CD8-positive, alpha-beta memory T cell (primary cell): ENCODE measurements around the gene ACKR2. TPM values are rescaled to one million over a fixed set of nuclear protein-coding genes. Genes with fewer than 3 reads are reported as not detected.

Source experiments
- CTCF ChIA-PET: fragments of 350-600 bp; sonication (Branson Sonifier 250); formaldehyde crosslinking; loops from one replicate; lab custom pipeline; 2021; ENCODE audit warnings: antibody characterized with exemption; lab: Charles Lee
- POLR2A ChIA-PET: fragments of 350-600 bp; sonication (Branson Sonifier 250); formaldehyde crosslinking; loops from one replicate; lab custom pipeline; 2021; ENCODE audit warnings: antibody characterized with exemption; lab: Charles Lee
- DNase-seq, 5 donors: peaks; one replicate each; pipeline versions ENCODE4 v3.0.0 to v3.0.0-alpha.2; 2020 to 2022; ENCODE audit warnings: mixed read lengths in 1 of 5
- H3K27ac ChIP-seq: one replicate; pipeline ENCODE4 v1.7.0; 2013; ENCODE audit warnings: low read depth, mild to moderate bottlenecking, low read length, moderate library complexity
- H3K27me3 ChIP-seq: 2 replicates; pipeline ENCODE4 v1.7.0; 2013; ENCODE audit warnings: low read length, mild to moderate bottlenecking; ENCODE audit not compliant: insufficient read depth, poor library complexity, severe bottlenecking
- H3K36me3 ChIP-seq: 2 replicates; pipeline ENCODE4 v1.7.0; 2013; ENCODE audit warnings: mild to moderate bottlenecking, low read length, moderate library complexity; ENCODE audit not compliant: insufficient read depth
- H3K4me1 ChIP-seq: 2 replicates; pipeline ENCODE4 v1.7.0; 2013; ENCODE audit warnings: mild to moderate bottlenecking, low read length, moderate library complexity; ENCODE audit not compliant: insufficient read depth
- H3K4me3 ChIP-seq: 2 replicates; pipeline ENCODE4 v1.7.0; 2013; ENCODE audit warnings: mild to moderate bottlenecking, low read length
- H3K9me3 ChIP-seq: 2 replicates; pipeline ENCODE4 v1.7.0; 2013; ENCODE audit warnings: mild to moderate bottlenecking, low read length
- H3K27ac Mint-ChIP-seq, 8 donors: one replicate each; pipeline ENCODE4 v1.8.0; 2020 to 2021; ENCODE audit warnings: mixed read lengths in 8 of 8, mild to moderate bottlenecking in 6 of 8, inconsistent platforms in 3 of 8, moderate library complexity in 3 of 8
- H3K27me3 Mint-ChIP-seq, 2 donors: one replicate each; pipeline ENCODE4 v1.8.0; 2020 to 2021; ENCODE audit warnings: mixed read lengths in 2 of 2, mild to moderate bottlenecking in 1 of 2, moderate library complexity in 1 of 2
- H3K36me3 Mint-ChIP-seq, 3 donors: one replicate each; pipeline ENCODE4 v1.8.0; 2020 to 2021; ENCODE audit warnings: mixed read lengths in 3 of 3, inconsistent platforms in 1 of 3, mild to moderate bottlenecking in 1 of 3
- H3K4me1 Mint-ChIP-seq, 3 donors: one replicate each; pipeline ENCODE4 v1.8.0; 2020 to 2021; ENCODE audit warnings: mixed read lengths in 3 of 3, inconsistent platforms in 1 of 3, mild to moderate bottlenecking in 1 of 3
- H3K4me3 Mint-ChIP-seq, 7 donors: one replicate each; pipeline ENCODE4 v1.8.0; 2020 to 2021; ENCODE audit warnings: mixed read lengths in 7 of 7, mild to moderate bottlenecking in 6 of 7, moderate library complexity in 4 of 7, inconsistent platforms in 2 of 7
- H3K9me3 Mint-ChIP-seq, 5 donors: one replicate each; pipeline ENCODE4 v1.8.0; 2020 to 2022; ENCODE audit warnings: mixed read lengths in 5 of 5, mild to moderate bottlenecking in 3 of 5, moderate library complexity in 2 of 5, inconsistent platforms in 1 of 5
- polyA plus RNA-seq: library from polyadenylated mRNA; unstranded; fragments of 300-500 nt; fragmentation: Illumina TruSeq; gene quantifications from one replicate; pipeline ENCODE4 v1.2.3, GENCODE V29; 2021
- total RNA-seq, 2 experiments: library from RNA; stranded (reverse); gene quantifications; one replicate each; pipeline ENCODE4 v1.2.3, GENCODE V29; 2021

The ACKR2 gene
- total and polyA plus RNA-seq, 3 experiments from 2014 or later: 0.20 to 0.92 TPM; not detected in 1

DNA sequence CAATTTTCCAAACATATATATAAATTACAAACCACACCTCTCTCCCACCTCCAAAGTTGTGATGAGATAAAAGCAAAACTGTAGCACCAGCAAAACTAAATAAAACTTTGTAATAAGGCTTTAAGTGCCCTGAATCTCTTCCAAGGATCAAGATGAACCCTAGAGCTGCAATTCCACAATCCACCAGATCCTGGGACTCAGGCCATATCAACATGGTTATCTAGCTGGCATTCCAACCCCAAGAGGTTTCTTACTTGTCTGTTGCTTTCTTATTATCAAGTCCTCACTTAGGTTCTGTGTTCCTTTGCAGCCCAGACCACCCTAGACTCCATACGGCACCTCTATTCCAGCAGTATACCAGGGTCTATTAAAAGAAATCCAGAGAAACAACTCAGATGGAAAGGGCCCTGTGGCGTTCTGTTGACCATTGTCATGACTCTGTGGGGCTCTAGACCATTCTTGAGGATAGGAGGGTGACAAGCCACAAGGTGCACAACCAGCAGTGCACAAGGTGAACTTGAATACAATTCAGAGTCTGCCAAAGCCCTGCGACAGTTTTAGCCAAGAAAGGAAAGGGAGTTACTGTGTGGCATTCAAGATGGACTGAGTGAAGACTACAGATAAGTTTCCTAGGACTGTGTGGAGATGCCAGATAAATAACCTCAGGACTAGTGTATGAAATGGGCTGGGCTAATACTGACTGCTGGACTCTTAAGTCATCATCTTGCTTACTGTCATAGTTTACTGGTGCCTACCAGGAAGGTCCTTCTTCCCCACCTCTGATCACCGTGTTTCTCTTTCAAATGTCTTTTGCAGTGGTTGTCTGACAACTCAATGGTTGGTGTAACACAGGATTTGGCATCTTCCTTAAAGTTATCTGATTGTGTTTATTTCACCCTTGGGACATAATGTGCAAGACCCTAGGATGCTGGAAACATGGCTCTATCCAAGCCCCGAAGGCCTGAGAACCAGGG is 27.2 kb downstream of the ACKR2 start:
- H3K4me1 ChIP-seq: no peaks in the 10 kb centered on the region
- H3K9me3 ChIP-seq: no peaks in the 10 kb centered on the region
- H3K27ac ChIP-seq: no peak overlapping the region
- H3K27me3 ChIP-seq: no peaks in the 10 kb centered on the region
- Mint-ChIP-seq H3K27me3 (peaks cover 5 to 15% of the 10 kb centered on the region in 2 donors), H3K27ac (no peak overlapping the region), H3K4me1 (peaks cover 2 to 7% (median 3%) of the 10 kb centered on the region in 3 donors), H3K9me3 (no peaks in the 10 kb centered on the region), H3K4me3 (no peak overlapping the region), H3K36me3 (no peaks in the 10 kb centered on the region)
- ChIA-PET POLR2A (no interaction called here), CTCF (no interaction called here)
- H3K4me3 ChIP-seq: no peak overlapping the region
- DNase-seq: no peak
- no peaks in the 10 kb centered on the region for H3K36me3 ChIP-seq

DNA sequence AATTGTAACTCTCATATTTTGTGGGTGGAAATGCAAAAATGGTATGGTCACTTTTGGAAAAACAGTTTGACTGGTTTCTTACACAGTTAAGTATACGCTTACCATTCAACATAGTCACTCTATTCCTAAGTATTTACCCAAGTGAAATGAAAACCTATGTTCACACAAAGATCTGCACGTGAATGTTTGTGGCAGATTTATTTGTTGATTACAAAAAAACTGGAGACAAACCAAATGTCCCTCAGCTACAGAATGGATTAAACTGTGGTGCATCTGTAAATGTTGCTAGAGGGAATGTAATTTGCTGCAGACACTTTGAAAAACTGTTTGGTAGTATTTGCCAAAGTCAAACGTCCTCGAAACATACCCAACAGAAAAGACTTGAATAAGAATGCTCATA is 29.3 kb downstream of the ACKR2 start:
- Histone ChIP-seq H3K9me3 (no peaks in the 10 kb centered on the region), H3K27ac (no peak overlapping the region), H3K27me3 (no peaks in the 10 kb centered on the region), H3K4me1 (no peaks in the 10 kb centered on the region), H3K4me3 (no peak overlapping the region), H3K36me3 (no peaks in the 10 kb centered on the region)
- Mint-ChIP-seq H3K9me3 (no peaks in the 10 kb centered on the region), H3K4me1 (peaks cover 0 to 5% (median 0%) of the 10 kb centered on the region in 3 donors), H3K36me3 (no peaks in the 10 kb centered on the region), H3K27ac (no peak overlapping the region), H3K4me3 (no peak overlapping the region), H3K27me3 (peaks cover 5 to 15% of the 10 kb centered on the region in 2 donors)
- no peak for DNase-seq
- ChIA-PET POLR2A (no interaction called here), CTCF (interaction anchor here (1.1 to 1.4 kb wide), 2 partner anchors 23 to 50 kb away, joined by 3 to 4 read pairs; no protein-coding TSS in a partner anchor)

DNA sequence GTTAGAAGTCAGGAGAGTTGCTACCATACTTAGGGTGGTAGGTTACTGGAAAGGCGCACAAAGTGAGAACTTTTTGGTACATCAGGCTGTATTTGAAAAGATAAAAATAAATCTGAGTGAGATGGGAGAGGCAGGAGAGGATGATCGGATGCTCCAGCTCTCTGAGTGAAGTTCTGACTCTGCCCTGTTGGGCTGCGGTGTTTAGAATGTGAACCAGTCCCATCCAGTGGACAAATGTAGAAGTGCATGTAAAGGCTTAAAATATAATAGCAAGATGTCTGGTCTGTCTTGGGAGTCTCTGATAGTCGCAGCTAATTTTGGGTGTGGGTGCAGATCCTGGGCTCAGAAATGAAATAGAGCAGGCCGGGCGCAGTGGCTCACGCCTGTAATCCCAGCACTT is 30.4 kb downstream of the ACKR2 start:
- Histone ChIP-seq H3K27me3 (no peaks in the 10 kb centered on the region), H3K9me3 (no peaks in the 10 kb centered on the region), H3K4me3 (no peak overlapping the region), H3K36me3 (no peaks in the 10 kb centered on the region), H3K4me1 (no peaks in the 10 kb centered on the region), H3K27ac (no peak overlapping the region)
- Mint-ChIP-seq H3K27me3 (peaks cover 5 to 15% of the 10 kb centered on the region in 2 donors), H3K4me1 (peaks cover 0 to 5% (median 0%) of the 10 kb centered on the region in 3 donors), H3K4me3 (no peak overlapping the region), H3K36me3 (no peaks in the 10 kb centered on the region), H3K9me3 (no peaks in the 10 kb centered on the region), H3K27ac (peak overlapping the region in 1 of 8 donors; percentile 29)
- ChIA-PET CTCF (interaction anchor here (1.0 to 2.6 kb wide), 6 partner anchors 8 to 60 kb away, joined by 3 to 12 read pairs (median 4); no protein-coding TSS in a partner anchor), POLR2A (interaction anchor here (0.6 kb wide), 1 partner anchor 43 kb away, joined by 3 read pairs; no protein-coding TSS in a partner anchor)
- DNase-seq: peak in 2 of 5 donors; percentile 18 to 33

DNA sequence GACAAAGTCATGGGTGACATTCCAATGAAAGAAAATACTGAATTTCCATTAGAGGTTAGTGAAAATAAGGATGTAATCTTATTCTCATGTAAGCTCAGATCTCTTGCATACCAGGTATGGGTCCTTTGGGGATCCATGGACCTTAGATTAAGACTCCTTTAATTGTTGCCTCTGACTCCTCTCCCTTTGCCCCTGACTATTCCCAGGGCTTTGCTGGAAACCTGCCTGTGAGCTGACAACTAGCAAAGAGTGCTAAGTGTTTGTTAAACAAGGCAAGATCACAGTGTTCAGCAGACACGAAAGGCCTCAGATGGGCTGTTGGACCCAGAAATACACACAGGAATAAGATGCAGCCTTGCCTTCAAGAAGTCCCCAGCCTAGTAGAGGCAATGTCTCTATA is 32.1 kb downstream of the ACKR2 start:
- H3K27me3 ChIP-seq: no peaks in the 10 kb centered on the region
- H3K9me3 Mint-ChIP-seq: no peaks in the 10 kb centered on the region
- POLR2A ChIA-PET: no interaction called here

DNA sequence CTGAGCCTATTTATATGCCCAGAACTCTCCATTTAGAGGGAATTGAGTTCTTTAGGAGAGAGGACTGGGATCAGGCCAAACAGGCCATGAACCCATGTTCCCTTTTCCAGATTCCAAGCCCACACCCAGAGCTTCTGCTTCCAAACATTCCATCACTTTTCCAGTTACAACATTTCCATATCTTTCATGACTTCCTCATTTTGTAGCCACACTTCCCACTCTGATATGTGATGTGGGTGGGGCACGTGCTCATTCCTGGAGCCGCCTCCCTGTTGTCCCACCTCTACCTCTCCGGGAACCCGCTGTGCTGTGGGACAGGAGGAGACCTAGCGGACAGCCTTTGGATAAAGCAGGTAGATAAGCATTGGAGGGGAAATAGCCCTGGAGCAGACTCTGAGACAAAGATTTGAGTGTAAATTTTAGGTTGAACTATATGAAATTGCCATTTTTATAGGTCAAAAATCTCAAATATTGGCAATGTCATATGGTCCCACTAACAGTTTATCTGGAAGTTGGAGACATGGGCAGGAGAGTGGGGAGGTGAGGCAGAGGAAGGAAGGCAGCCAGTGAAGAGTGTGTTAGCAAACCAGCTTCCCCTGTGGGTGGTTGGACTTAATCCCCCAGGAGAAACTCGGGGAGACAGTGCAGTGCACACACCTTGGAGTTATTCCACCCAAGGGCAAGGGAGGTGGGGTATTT is 34.6 kb downstream of the ACKR2 start:
- Histone ChIP-seq H3K4me1 (peaks cover 9% of the 10 kb centered on the region), H3K27me3 (no peaks in the 10 kb centered on the region), H3K36me3 (no peaks in the 10 kb centered on the region), H3K4me3 (no peak overlapping the region), H3K27ac (no peak overlapping the region), H3K9me3 (no peaks in the 10 kb centered on the region)
- peaks cover 9 to 20% (median 15%) of the 10 kb centered on the region in 3 donors for H3K4me1 Mint-ChIP-seq
- no peaks in the 10 kb centered on the region for H3K9me3 Mint-ChIP-seq
- no peak for DNase-seq
- peaks cover 3 to 10% of the 10 kb centered on the region in 2 donors for H3K27me3 Mint-ChIP-seq
- ChIA-PET POLR2A (no interaction called here), CTCF (no interaction called here)
- no peak overlapping the region for H3K4me3 Mint-ChIP-seq
- H3K27ac Mint-ChIP-seq: peak overlapping the region in 1 of 8 donors; percentile 10
- no peaks in the 10 kb centered on the region for H3K36me3 Mint-ChIP-seq

More for the DNA sequence above, 32.1 kb downstream of the ACKR2 start:
- Histone ChIP-seq H3K9me3 (no peaks in the 10 kb centered on the region), H3K27ac (no peak overlapping the region), H3K4me1 (no peaks in the 10 kb centered on the region), H3K36me3 (no peaks in the 10 kb centered on the region), H3K4me3 (no peak overlapping the region)
- CTCF ChIA-PET: interaction anchor here (2.6 kb wide), 1 partner anchor 10 kb away, joined by 12 read pairs; no protein-coding TSS in a partner anchor
- DNase-seq: no peak
- H3K4me1 Mint-ChIP-seq: peaks cover 0 to 5% (median 0%) of the 10 kb centered on the region in 3 donors
- no peak overlapping the region for H3K4me3 Mint-ChIP-seq
- no peaks in the 10 kb centered on the region for H3K36me3 Mint-ChIP-seq
- H3K27ac Mint-ChIP-seq: peak overlapping the region in 1 of 8 donors; percentile 5
- H3K27me3 Mint-ChIP-seq: peaks cover 5 to 10% of the 10 kb centered on the region in 2 donors

DNA sequence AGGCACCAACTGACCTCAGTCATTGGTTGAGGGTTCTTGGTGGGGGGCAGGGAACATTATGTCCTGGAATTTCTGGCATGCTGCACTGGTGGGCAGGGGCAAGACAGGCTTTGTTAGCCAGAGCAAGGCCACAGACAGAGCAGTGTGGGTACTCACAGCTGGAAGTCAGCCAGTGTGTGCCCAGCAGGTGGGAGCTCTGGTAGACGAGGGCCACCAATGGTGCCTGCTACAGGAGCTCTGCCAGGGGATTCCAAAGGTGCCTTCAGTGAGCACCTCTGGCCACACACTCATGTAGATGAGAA is 35.1 kb downstream of the ACKR2 start:
- Mint-ChIP-seq H3K4me1 (peaks cover 9 to 19% (median 15%) of the 10 kb centered on the region in 3 donors), H3K27me3 (peaks cover 3 to 9% of the 10 kb centered on the region in 2 donors), H3K9me3 (no peaks in the 10 kb centered on the region), H3K36me3 (no peaks in the 10 kb centered on the region), H3K27ac (no peak overlapping the region), H3K4me3 (no peak overlapping the region)
- Histone ChIP-seq H3K4me1 (peaks cover 9% of the 10 kb centered on the region), H3K27ac (no peak overlapping the region), H3K9me3 (no peaks in the 10 kb centered on the region), H3K4me3 (no peak overlapping the region), H3K36me3 (no peaks in the 10 kb centered on the region), H3K27me3 (no peaks in the 10 kb centered on the region)
- no peak for DNase-seq
- POLR2A ChIA-PET: no interaction called here
- CTCF ChIA-PET: no interaction called here

DNA sequence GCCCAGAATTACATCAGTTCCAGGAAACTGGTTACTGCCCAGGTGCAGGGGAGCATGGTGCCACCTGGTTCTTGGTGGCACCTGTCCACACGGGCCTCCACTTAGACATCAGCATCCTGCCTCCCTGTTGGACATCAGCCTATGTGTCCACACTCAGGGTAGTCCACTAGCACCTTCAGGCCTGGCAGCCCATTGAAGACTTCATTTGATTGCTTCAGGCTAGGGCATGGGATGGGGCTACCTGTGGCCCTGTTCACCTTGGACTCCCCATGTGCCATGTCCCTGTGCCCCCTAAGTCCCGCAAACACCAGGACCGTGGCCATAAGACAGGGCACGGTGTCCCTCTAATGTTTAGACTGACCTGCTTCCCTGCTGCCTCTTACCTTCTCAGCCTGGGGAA is 35.6 kb downstream of the ACKR2 start:
- ChIA-PET POLR2A (no interaction called here), CTCF (no interaction called here)
- no peaks in the 10 kb centered on the region for H3K36me3 ChIP-seq
- DNase-seq: no peak
- H3K27ac ChIP-seq: no peak overlapping the region
- Mint-ChIP-seq H3K4me1 (peaks cover 9 to 15% (median 14%) of the 10 kb centered on the region in 3 donors), H3K9me3 (no peaks in the 10 kb centered on the region), H3K4me3 (no peak overlapping the region), H3K27ac (no peak overlapping the region), H3K27me3 (peaks cover 3 to 4% of the 10 kb centered on the region in 2 donors), H3K36me3 (no peaks in the 10 kb centered on the region)
- H3K4me1 ChIP-seq: peaks cover 9% of the 10 kb centered on the region
- H3K9me3 ChIP-seq: no peaks in the 10 kb centered on the region
- no peak overlapping the region for H3K4me3 ChIP-seq
- H3K27me3 ChIP-seq: no peaks in the 10 kb centered on the region
